Fibroblast of the aortic adventitia (primary cell): Measurements from ENCODE around the gene EXOC6. TPM values are rescaled to one million over a fixed set of nuclear protein-coding genes. Genes with fewer than 3 reads are reported as not detected.

Source experiments
- DNase-seq: peaks from one replicate; pipeline ENCODE4 v3.0.0-alpha.2; 2010; ENCODE audit warnings: low read depth
- H3K4me3 ChIP-seq: 2 replicates; pipeline ENCODE4 v1.5.1; 2011; ENCODE audit warnings: low read depth, mild to moderate bottlenecking, control low read depth, low read length, moderate library complexity
- CTCF ChIP-seq: IDR thresholded peaks from 2 replicates; pipeline ENCODE4 v1.5.1; 2011; ENCODE audit warnings: mild to moderate bottlenecking, low read length, control low read depth, inconsistent platforms; ENCODE audit not compliant: insufficient read depth
- total RNA-seq: library from RNA; depleted of rRNA; stranded (reverse); fragments of >200 nt; gene quantifications from 2 replicates; pipeline ENCODE4 v1.2.3, GENCODE V29; 2012; ENCODE audit warnings: low replicate concordance

The EXOC6 gene
- total RNA-seq, 1 donor, result 16.5 TPM

GRCh38 chr10:92832998-92833650 is 15.2 kb upstream of the EXOC6 start:
- no peak for TF ChIP-seq CTCF
- H3K4me3 ChIP-seq, result no peak overlapping the region
- no peak for DNase-seq

- H3K4me3 ChIP-seq, result no peak overlapping the region
- no peak for TF ChIP-seq CTCF
- no peak for DNase-seq
These were observed 14.0 kb upstream of the EXOC6 start for GRCh38 chr10:92834331-92834730.

GRCh38 chr10:92834986-92835385 is 13.3 kb upstream of the EXOC6 start:
- no peak for TF ChIP-seq CTCF
- H3K4me3 ChIP-seq, result no peak overlapping the region
- peak; percentile 49 for DNase-seq

- DNase-seq, result no peak
- H3K4me3 ChIP-seq, result no peak overlapping the region
- no peak for TF ChIP-seq CTCF
These were observed 10.9 kb upstream of the EXOC6 start for GRCh38 chr10:92837456-92837855.

- H3K4me3 ChIP-seq, result no peak overlapping the region
- peak; percentile 87 for DNase-seq
- peak; percentile 14 for TF ChIP-seq CTCF
These were observed 8.9 kb upstream of the EXOC6 start for GRCh38 chr10:92839191-92840085.

GRCh38 chr10:92844746-92845145 is 3.6 kb upstream of the EXOC6 start:
- no peak for TF ChIP-seq CTCF
- DNase-seq, result no peak
- no peak overlapping the region for H3K4me3 ChIP-seq
